HL-60 (cell line): ENCODE measurements around the gene TCAP.

ENCODE experiments used
- DNase-seq, 2 experiments: peaks; one replicate each; pipeline ENCODE4 v3.0.0-alpha.2; 2010 to 2020; ENCODE audit warnings: low read depth in 1 of 2, low spot score in 1 of 2
- H3K27ac ChIP-seq: fragments of 250-450 bp; sonication (Bioruptor Pico); replicated peaks from 2 replicates; pipeline ENCODE4 v1.5.1; 2020; ENCODE audit warnings: mild to moderate bottlenecking, moderate library complexity
- H3K27me3 ChIP-seq: fragments of 250-450 bp; sonication (Bioruptor Pico); 2 replicates; pipeline ENCODE4 v1.5.1; 2021; ENCODE audit warnings: mild to moderate bottlenecking, moderate library complexity; ENCODE audit not compliant: insufficient read depth, poor library complexity, severe bottlenecking
- H3K4me3 ChIP-seq: replicated peaks from 2 replicates; pipeline ENCODE4 v1.5.1; 2011; ENCODE audit warnings: mild to moderate bottlenecking, control low read depth, low read length; ENCODE audit not compliant: insufficient read depth
- GABPA ChIP-seq: IDR thresholded peaks from 2 replicates; pipeline ENCODE4 v1.6.1; 2012; ENCODE audit warnings: low read depth
- POLR2AphosphoS5 ChIP-seq: IDR thresholded peaks from 2 replicates; pipeline ENCODE4 v1.6.1; 2012; ENCODE audit warnings: low read depth
- SPI1 ChIP-seq: IDR thresholded peaks from 2 replicates; pipeline ENCODE4 v1.6.1; 2012; ENCODE audit warnings: low read depth, mild to moderate bottlenecking, borderline replicate concordance
- TF ChIP-seq, protein P1 (sequence below): IDR thresholded peaks from 2 replicates; pipeline ENCODE4 v1.6.1; 2012; ENCODE audit warnings: low read depth; ENCODE audit not compliant: insufficient replicate concordance
- TF ChIP-seq, protein P2 (sequence below): IDR thresholded peaks from one replicate; pipeline ENCODE4 v1.5.1; 2011; ENCODE audit warnings: low read length, control low read depth, inconsistent platforms; ENCODE audit not compliant: insufficient read depth

TCAP gene

DNA sequence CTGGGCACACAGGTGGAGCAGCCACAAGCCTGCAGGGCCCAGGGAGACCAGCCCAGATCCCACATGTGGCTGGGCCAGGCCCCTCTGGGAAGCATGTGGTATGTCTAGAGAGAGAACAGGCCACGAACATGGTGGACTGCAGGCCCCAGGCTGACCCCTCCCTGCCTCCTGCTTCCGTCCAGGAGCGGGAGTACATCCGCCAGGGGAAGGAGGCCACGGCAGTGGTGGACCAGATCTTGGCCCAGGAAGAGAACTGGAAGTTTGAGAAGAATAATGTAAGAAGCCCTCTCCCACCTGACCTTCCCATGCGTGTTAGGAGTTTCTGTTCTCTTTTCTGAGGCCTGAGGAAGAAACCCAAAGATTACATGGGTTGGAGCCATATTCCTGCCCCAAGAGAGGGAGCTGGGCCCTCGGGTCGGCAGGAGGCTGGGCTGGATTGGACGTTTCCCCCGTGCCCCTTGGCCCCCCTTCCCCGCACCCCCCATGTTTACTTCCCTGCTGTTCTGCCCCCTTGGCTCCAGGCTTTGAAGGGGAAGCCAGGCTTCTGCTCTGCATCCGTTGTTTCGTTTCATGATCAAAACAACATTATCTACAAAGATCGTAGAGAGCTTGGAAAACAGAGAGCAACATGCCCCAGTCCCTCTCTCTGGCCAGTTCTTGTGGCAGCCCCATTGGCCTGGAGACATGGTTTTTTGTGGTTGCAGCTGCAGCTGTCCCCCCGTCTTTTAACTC lies 5.7 kb upstream of the TCAP start:
- Histone ChIP-seq H3K27ac (no peak overlapping the region), H3K4me3 (no peak overlapping the region), H3K27me3 (no peaks in the 10 kb centered on the region)
- TF ChIP-seq SPI1 (no peak), POLR2AphosphoS5 (no peak), GABPA (no peak)
- TF ChIP-seq, protein P1, sequence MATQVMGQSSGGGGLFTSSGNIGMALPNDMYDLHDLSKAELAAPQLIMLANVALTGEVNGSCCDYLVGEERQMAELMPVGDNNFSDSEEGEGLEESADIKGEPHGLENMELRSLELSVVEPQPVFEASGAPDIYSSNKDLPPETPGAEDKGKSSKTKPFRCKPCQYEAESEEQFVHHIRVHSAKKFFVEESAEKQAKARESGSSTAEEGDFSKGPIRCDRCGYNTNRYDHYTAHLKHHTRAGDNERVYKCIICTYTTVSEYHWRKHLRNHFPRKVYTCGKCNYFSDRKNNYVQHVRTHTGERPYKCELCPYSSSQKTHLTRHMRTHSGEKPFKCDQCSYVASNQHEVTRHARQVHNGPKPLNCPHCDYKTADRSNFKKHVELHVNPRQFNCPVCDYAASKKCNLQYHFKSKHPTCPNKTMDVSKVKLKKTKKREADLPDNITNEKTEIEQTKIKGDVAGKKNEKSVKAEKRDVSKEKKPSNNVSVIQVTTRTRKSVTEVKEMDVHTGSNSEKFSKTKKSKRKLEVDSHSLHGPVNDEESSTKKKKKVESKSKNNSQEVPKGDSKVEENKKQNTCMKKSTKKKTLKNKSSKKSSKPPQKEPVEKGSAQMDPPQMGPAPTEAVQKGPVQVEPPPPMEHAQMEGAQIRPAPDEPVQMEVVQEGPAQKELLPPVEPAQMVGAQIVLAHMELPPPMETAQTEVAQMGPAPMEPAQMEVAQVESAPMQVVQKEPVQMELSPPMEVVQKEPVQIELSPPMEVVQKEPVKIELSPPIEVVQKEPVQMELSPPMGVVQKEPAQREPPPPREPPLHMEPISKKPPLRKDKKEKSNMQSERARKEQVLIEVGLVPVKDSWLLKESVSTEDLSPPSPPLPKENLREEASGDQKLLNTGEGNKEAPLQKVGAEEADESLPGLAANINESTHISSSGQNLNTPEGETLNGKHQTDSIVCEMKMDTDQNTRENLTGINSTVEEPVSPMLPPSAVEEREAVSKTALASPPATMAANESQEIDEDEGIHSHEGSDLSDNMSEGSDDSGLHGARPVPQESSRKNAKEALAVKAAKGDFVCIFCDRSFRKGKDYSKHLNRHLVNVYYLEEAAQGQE: no peak
- TF ChIP-seq, protein P2, sequence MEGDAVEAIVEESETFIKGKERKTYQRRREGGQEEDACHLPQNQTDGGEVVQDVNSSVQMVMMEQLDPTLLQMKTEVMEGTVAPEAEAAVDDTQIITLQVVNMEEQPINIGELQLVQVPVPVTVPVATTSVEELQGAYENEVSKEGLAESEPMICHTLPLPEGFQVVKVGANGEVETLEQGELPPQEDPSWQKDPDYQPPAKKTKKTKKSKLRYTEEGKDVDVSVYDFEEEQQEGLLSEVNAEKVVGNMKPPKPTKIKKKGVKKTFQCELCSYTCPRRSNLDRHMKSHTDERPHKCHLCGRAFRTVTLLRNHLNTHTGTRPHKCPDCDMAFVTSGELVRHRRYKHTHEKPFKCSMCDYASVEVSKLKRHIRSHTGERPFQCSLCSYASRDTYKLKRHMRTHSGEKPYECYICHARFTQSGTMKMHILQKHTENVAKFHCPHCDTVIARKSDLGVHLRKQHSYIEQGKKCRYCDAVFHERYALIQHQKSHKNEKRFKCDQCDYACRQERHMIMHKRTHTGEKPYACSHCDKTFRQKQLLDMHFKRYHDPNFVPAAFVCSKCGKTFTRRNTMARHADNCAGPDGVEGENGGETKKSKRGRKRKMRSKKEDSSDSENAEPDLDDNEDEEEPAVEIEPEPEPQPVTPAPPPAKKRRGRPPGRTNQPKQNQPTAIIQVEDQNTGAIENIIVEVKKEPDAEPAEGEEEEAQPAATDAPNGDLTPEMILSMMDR: no peak
- DNase-seq: no peak

DNA sequence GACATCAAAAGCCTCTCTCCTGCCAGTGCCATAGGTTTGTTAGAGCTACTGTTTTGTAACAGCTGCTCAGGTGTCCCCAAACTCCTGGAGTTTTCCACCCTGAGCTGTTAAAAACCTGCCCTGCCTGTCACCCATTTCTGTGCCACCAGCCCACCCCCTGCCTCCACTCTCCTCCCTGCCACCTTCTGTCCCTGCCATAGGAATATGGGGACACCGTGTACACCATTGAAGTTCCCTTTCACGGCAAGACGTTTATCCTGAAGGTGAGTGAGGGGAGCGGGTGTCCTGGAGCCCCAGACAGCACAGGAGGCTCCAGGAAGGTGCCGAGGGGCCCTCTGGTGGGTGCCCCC lies 5.2 kb upstream of the TCAP start:
- TF ChIP-seq, protein P2: no peak
- no peak for TF ChIP-seq SPI1
- TF ChIP-seq GABPA: no peak
- TF ChIP-seq, protein P1: no peak
- no peak for TF ChIP-seq POLR2AphosphoS5
- Histone ChIP-seq H3K27ac (no peak overlapping the region), H3K27me3 (no peaks in the 10 kb centered on the region), H3K4me3 (no peak overlapping the region)
- DNase-seq: no peak

DNA sequence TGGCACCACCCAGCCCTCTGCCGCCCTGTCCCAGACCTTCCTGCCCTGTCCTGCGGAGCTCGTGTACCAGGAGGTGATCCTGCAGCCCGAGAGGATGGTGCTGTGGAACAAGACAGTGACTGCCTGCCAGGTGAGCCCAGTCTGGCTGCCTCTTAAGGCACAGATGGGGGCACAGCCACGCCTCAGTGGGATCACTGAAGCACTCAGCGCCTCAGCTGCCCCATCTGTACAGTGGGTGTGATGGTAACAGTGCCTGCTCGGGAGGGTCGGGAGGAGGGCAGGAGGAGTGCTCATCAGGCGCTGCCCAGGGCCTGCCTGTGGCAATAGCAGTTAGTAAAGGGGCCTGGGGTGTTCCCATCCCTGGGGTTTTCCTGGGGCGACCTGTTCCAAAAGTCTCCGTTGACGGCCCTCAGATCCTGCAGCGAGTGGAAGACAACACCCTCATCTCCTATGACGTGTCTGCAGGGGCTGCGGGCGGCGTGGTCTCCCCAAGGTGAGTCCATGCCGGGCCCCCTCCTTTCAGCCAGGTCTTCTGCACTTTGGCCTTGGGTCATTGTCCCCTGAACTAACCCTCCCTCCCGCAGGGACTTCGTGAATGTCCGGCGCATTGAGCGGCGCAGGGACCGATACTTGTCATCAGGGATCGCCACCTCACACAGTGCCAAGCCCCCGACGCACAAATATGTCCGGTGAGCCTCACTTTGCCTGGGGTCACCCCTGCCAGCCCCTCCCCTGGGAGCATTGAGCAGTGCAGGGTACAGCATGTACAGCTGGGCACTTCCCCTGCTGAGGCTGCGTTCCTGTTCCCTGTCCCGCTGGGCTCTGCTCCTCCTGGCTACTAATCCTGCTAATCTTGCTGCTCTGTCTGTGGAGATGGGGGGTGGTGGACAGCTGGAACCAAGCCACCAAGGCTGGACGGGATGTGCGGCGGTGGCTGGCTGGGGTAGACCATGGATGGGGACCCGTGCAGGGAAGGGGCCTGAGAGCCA lies 4.5 kb upstream of the TCAP start:
- no peak for DNase-seq
- TF ChIP-seq, protein P2: no peak
- TF ChIP-seq GABPA (no peak), POLR2AphosphoS5 (no peak), SPI1 (no peak)
- TF ChIP-seq, protein P1: no peak
- no peak overlapping the region for H3K27ac ChIP-seq

More for the DNA sequence above, 4.5 kb upstream of the TCAP start:
- Histone ChIP-seq H3K27me3 (no peaks in the 10 kb centered on the region), H3K4me3 (no peak overlapping the region)
